DMS114 treated with DMSO at 0.1 percent for 48 hours (cell line): ENCODE results near the gene SQSTM1.
"Not testable (repeated sequence)": the region's sequence is repeated elsewhere in the genome, so short reads cannot be mapped to it uniquely, and the experiment has no call there.

Experiments
- DNase-seq: peaks from one replicate; lab custom pipeline; 2025; ENCODE audit not compliant: unreplicated experiment; lab: John Stamatoyannopoulos, UW

The SQSTM1 gene

DNA sequence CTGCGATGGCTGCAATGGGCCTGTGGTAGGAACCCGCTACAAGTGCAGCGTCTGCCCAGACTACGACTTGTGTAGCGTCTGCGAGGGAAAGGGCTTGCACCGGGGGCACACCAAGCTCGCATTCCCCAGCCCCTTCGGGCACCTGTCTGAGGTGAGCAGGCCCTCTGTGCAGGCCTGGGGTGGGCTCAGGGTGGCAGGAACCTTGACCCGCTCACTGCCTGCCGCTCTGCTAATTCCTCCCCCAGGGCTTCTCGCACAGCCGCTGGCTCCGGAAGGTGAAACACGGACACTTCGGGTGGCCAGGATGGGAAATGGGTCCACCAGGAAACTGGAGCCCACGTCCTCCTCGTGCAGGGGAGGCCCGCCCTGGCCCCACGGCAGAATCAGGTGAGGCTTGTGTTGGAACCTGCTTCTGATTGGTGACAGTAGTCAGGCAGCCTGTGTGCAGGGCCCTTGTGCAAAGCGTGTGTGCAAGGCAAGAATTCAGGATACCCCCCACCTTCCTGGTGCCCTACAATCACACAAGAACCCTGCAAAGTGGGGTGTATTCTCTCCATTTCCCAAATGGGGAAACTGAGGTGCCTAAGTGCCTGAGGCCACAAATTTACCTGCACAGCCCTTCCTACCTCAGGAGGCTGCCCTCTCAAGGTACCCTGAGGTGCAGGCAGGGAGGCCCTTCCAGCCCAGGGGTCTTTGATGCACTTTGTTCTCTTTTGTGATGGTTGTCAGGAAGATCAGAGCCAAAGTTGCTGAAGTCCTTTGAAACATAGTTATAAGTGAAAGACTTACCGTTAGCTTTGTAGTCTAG is 3.4 kb downstream of the SQSTM1 start:
- no peak for DNase-seq

DNA sequence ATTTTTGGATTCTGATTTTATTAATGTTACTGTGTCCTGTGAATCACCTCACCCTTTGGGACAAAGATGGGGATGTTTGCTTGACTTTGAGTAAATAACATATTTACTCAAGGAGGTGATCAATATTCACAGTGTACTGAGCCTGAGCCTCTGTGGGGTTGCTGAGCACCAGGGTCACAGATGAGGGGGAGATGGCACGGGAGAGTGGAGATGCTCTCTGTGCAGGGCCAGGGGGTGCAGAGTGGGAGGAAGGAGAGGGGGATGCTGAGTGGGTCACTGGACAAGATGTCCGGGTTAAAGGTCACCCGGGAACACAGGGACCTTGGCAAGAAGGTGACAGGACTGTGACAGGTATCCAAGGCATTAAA is 4.0 kb downstream of the SQSTM1 start:
- no peak for DNase-seq

DNA sequence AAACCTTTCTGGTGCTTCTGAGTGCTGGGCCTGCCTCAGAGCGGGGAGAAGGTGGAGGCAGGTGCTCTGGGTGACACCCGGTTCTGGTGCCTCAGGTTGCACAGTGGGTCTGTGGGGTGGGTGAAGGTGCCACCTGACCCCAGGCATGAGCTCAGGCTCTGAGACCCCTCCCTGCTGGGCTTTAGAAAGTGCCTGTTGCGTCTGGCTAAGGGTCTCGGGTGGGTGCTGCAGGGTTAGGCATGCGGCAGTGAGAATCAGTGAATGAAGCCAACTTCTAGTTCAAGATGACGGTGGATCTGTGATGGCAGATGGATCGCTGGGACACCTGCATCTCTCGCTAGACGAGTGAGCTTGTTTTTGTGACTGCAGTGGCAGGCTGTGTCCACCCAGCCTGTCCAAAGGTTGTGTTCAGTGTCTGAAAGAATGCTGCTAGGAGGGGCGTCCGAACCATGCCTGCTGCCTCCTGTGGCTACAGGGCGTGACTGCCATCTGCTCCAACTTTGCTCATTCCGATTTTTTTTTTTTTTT is 5.0 kb downstream of the SQSTM1 start:
- DNase-seq = no peak

DNA sequence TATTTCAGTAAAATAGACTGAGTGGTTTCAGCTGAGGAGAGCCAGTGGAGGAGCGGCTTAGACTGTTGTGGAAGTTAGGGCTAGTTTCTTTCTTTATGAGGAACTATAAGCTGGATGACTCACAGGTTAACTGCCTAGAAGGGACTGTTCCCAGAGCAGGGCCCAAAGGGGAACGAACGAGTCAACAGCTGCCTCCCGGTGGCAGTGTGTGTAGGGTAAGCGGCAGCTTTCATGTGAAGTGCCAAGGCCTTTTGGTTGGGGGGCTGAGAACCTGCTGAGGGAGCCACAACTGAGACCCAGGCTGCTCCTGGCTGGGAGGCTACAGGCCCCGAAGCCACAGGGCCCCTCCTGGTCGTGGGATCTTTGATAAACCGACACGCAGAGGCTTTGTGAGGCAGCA is 7.0 kb downstream of the SQSTM1 start:
- no peak for DNase-seq

DNA sequence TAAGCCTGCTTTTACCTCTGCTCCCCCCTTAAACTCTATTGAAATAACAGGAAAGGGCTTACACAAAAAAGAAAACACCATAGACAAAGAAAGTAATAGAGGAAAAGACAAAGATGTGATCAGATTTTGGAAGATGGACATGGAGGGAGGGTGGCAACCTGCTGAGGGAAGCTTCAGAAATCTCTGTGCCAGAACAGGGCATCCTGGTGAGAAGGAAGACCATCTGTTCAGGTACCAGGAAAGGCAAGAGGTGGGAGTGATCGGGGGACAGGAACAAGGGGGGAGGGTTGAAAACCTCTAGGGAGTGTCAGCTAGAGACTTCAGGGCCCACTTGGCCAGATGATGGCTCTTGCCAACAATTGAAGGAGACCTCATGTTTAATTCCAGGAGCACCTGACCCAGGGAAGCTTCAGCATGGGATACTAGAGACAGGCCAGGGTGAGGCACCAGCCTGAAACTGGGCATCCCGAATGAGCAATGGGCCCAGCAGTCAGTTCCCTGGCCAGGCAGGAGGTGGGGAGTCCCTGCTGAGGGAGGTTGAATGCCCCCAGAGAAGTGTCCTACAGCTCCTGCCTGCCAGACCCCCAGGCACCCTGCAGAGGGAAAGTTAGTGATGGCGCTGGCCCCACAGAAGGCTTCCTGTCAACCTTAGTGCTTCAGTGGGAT is 8.2 kb downstream of the SQSTM1 start:
- no peak for DNase-seq

DNA sequence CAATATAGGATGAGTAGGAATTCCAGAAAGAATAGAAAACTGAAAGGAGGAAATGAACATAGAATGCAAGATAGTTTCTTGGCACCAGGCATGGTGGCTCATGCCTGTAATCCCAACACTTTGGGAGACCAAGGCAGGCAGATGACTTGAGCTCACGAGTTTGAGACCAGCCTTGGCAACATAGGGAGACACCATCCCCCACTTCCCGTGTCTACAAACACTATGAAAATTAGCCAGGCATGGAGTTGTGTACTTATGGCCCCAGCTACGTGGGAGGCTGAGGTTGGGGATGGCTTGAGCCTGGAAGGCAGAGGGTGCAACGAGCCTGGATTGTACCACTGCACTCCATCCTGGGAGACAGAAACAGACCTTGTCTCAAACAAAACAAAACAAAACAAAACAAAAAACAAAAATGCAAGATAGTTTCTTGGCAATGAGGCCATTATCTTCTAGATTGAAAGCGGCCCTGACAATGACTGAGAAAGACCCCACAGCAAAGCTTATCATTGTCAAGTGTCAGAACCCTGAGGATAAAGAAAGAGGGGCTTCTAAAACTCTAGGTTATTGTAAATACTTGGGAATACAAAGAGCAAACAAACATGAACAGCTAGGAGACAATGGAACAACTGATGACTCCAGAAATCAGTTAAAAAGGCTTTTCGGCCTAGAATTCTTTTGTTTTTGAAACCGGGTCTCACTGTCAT is 9.2 kb downstream of the SQSTM1 start:
- DNase-seq = no peak

DNA sequence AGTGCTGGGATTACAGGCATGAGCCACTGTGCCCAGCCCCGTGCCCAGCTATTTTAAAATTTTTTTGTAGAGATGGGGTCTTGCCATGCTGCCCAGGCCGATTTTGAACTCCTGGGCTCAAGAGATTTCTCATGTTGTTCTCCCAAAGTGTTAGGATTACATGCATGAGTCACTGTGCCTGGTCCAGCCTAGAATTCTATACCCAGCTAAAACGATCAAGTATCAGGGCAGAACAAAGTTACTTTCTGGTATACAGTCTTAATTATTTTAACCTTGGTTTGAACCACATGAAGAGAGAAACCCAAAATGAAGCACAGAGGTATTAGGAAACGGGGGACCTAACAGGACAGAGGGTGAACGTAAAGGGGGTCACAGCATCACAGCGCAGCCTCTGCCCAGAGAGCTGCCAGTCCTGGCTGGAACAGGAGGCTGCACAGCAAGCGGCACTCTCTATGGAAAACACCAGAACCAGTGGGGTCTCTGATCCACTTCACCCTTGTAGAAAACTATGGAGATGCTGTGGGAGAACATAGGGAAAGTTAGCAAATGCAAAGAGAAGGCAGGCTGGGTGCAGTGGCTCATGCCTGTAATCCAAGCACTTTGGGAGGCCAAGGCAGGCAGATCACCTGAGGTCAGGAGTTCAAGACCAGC is 10.2 kb downstream of the SQSTM1 start:
- no peak for DNase-seq

DNA sequence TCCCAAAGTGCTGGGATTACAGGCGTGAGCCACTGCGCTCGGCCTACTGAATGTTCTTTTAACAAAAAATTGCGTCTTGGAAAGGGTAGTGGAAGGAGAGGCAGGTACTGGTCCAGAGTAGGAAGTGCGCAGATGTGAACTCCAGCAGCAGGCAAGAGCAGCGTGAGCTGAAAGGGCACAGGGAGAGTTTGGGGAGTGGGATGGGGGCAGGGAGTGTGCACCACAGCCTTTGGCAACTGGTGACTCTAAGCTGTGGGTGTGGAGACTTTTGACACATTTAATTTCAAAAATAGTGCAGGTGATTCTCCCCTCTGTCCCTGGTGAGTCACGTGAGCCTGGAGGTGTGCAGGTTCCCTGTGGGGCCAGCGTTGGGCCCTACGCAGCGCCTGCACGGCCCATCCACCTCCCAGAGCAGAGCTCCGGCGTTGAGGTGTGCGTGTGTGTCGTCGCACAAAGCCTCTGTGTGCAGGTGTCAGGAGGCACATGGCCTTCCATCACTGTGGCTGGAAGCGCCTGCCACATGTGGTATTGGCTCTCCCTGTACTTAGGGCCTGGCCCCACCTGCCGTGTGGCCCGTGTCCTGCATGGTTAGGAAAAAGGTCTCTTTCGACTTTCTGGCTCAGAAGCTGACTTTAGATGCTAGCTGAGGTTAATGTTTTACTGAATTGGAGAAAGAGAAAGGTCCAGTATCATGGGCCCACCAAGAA is 11.5 kb downstream of the SQSTM1 start:
- DNase-seq = no peak

DNA sequence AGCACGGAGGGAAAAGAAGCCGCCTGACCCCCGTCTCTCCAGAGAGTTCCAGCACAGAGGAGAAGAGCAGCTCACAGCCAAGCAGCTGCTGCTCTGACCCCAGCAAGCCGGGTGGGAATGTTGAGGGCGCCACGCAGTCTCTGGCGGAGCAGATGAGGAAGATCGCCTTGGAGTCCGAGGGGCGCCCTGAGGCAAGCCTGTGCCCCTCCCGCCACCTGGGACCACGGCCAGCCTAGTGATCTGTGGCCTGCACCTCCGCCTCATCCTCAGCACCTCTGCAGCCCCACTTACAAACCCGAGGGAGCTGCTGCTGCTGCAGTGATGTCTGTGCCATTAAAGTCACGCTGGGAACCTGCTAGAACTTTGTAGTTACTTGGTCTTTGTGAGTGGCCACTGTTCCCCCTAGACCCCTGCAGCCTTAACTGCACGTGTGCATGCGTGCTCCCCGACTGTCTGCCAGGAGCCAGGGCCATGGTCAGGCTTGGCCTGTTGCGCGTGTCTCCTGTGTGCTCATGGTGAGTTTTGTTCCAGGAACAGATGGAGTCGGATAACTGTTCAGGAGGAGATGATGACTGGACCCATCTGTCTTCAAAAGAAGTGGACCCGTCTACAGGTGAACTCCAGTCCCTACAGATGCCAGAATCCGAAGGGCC is 12.5 kb downstream of the SQSTM1 start:
- no peak for DNase-seq

DNA sequence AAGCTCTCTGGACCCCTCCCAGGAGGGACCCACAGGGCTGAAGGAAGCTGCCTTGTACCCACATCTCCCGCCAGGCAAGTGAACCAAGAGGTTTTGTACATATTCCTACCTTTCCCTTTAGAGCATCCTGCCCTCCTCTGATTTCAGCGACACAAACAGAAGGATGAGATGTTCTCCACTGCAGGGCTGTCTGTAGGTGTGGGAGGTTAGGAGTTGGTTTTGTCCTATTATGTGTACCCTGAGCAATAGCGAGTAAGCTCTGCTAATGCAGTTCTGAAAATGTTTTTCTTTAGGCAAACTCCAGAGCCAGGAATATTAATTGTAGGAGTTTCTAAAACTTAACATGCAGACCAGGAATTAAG is 13.0 kb downstream of the SQSTM1 start:
- no peak for DNase-seq

DNA sequence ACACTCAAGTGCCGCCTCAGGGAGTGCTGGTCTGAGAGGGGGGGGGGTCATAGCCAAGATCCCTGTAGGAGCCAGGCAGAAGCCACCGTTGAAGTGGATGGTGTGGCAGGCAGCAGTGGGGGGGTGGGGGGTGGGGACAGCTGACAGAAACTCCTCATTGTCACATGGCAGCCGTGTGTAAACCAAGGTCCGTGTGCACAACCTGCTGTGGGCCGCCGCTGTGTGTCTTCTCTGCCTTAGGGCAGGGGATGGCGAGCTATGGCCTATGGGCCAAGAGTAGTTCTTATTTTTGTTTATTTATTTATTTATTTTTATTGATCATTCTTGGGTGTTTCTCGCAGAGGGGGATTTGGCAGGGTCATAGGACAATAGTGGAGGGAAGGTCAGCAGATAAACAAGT is 13.4 kb downstream of the SQSTM1 start:
- no peak for DNase-seq

DNA sequence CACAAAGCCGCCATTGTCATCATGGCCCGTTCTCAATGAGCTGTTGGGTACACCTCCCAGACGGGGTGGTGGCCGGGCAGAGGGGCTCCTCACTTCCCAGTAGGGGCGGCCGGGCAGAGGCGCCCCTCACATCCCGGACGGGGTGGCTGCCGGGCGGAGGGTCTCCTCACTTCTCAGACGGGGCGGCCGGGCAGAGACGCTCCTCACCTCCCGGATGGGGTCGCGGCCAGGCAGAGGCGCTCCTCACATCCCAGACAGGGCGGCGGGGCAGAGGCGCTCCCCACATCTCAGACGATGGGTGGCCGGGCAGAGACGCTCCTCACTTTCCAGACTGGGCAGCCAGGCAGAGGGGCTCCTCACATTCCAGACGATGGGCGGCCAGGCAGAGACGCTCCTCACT is 14.2 kb downstream of the SQSTM1 start:
- DNase-seq = not testable (repeated sequence)

DNA sequence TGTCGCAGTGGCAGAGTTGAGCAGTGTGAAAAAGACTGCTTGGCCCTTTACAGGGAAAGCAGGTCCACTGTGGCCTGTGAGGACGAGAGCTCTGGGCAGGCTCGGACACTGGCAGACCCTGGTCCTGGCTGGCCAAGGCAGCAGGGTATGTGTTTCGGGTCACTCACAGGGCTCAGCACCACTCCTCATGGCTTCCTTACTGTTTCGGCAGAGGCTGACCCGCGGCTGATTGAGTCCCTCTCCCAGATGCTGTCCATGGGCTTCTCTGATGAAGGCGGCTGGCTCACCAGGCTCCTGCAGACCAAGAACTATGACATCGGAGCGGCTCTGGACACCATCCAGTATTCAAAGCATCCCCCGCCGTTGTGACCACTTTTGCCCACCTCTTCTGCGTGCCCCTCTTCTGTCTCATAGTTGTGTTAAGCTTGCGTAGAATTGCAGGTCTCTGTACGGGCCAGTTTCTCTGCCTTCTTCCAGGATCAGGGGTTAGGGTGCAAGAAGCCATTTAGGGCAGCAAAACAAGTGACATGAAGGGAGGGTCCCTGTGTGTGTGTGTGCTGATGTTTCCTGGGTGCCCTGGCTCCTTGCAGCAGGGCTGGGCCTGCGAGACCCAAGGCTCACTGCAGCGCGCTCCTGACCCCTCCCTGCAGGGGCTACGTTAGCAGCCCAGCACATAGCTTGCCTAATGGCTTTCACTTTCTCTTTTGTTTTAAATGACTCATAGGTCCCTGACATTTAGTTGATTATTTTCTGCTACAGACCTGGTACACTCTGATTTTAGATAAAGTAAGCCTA is 15.7 kb downstream of the SQSTM1 start:
- DNase-seq = no peak

DNA sequence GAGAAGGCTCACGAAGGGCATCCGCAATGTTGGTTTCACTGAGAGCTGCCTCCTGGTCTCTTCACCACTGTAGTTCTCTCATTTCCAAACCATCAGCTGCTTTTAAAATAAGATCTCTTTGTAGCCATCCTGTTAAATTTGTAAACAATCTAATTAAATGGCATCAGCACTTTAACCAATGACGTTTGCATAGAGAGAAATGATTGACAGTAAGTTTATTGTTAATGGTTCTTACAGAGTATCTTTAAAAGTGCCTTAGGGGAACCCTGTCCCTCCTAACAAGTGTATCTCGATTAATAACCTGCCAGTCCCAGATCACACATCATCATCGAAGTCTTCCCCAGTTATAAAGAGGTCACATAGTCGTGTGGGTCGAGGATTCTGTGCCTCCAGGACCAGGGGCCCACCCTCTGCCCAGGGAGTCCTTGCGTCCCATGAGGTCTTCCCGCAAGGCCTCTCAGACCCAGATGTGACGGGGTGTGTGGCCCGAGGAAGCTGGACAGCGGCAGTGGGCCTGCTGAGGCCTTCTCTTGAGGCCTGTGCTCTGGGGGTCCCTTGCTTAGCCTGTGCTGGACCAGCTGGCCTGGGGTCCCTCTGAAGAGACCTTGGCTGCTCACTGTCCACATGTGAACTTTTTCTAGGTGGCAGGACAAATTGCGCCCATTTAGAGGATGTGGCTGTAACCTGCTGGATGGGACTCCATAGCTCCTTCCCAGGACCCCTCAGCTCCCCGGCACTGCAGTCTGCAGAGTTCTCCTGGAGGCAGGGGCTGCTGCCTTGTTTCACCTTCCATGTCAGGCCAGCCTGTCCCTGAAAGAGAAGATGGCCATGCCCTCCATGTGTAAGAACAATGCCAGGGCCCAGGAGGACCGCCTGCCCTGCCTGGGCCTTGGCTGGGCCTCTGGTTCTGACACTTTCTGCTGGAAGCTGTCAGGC is 16.6 kb downstream of the SQSTM1 start:
- DNase-seq = no peak

DNA sequence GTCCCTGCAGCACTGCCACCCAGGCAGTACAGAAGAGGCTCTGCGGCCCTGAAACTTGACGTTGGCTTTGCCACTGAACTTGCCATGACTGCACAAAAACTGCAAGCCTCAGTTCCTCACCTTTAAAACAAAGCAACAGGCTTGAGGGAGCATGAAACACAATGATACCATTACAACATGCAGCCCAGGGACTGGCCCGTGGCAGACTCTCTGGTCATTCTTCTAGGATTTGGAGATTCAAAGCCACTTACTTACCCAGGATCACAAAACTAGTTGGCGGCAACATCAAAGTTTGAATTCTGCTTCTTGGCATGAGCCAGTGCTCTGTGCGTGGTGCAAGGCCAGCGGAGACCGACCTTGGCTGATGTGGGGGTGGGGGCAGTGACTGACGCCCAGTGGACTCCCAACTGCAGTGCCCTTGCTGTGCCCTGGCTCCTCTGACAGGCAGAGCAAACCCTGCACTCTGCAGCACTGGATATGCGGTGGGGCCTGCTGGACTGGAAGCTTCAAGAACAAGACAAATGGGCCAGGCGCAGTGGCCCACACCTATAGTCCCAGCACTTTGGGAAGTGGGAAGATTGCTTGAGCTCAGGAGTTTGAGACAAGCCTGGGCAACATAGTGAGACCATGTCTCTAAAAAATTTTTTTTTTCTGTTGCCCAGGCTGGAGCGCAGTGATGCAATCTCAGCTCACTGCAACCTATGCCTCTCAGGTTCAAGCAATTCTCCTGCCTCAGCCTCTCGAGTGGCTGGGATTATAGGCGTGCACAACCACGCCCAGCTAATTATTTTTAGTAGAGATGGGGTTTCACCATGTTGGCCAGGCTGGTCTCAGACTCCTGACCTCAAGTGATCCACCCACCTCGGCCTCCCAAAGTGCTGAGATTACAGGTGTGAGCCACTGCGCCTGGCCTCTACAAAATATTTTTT is 18.9 kb downstream of the SQSTM1 start:
- DNase-seq = no peak

DNA sequence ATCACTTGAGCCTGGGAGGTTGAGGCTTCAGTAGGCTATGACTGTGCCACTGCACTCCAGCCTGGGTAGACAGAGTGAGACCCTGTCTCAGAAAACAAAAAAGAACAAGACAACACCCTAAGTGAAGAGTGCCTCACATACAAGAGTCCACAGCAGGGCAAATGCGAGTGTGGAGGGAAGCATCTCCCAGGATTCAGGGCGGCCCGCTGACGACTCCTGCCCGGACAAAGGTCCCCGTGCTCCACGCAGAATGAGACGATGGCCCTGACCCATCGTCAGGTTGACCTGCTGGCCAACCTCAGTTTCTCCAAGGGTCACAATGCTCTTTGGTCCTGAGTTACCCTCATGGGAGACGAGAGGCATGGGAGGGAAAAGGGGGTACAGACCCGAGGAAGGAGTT is 19.6 kb downstream of the SQSTM1 start:
- DNase-seq = no peak

DNA sequence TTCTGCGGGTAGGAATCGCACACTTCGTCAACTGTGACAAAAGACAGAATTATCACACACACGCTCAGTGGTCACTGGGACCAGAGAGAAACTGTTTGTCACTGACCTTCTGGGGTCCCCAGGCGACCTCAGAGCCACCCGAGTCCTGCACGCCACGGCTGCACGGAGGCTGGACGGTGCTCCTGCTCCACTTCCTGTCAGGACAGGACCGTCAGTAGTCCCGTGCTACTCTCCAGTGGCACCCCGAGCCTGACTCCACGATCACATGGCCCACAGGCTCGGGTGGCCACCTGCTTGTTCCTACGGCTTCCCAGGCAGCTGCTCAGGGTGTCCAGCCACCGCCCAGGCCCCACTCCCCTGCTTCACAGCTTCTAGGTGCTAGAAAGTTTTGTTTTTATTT is 20.1 kb downstream of the SQSTM1 start:
- no peak for DNase-seq
